ENCODE data around the gene MYH11.

GRCh38 chr16:15899538-15900100 is 42.8 kb upstream of the MYH11 start:
- TF ChIP-seq CTCF (conservative IDR thresholded peaks at IDR 0.05 in 1 of 2, IDR thresholded peaks at IDR 0.05 in 1 of 2; ENCODE audit: low read depth in 1 of 2, low read length in 2 of 2) = no peak
- TF ChIP-seq EZH2 (IDR thresholded peaks at IDR 0.05; ENCODE audit: low read length, missing control alignments) = no peak

All from fibroblast of lung (primary cell).